ENCODE measurements around the gene WDR7. TPM values are rescaled to one million over a fixed set of nuclear protein-coding genes. Genes with fewer than 3 reads are reported as not detected.

WDR7 gene
- total RNA-seq, 1 donor from 2014 or later: 23.1 TPM

DNA sequence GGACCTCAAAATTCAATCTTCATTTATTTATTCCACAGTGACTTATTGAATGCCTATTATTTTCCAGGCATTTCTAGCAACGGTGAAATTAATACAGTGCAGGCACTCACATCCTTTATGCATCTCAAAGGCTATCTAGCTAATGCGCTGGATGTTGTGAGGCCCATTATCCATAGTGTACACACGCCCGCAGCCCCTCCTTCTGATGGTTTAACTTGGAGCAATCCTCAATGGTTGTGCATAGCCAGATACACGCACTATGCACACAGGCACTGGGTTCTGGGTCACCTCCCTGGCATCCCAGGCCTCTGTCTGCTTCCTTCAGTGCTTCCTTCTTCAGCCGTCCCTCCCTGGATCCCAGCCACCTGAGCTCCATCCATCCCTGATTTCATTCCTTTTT, 387.2 kb downstream of the WDR7 start:
- DNase-seq (no peak), ATAC-seq (ENCODE audit: poor library complexity) (no peak)
- intact Hi-C loops (cut with DNase I): no loop called here

DNA sequence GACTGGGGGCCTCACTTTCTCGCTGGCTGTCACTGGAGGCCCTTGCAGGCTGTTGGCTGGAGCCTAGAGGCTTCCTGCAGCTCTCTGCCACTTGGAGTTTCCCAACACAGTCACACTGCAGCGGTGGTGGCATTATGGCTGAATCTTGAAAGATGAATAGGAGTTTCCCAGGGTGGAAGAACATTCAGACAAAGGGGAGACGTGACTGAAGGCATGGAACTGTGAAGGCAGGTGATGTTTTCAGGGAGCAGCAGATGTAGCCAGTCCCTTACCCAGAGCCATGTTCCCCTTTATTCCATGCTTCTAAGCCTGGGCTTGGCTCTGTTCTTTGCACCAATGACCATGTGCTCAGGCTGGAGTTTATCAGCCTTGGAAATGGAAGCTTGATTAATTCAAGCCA, 389.0 kb downstream of the WDR7 start:
- ATAC-seq (ENCODE audit: poor library complexity): no peak
- intact Hi-C loops (cut with DNase I): no loop called here
- DNase-seq: no peak

DNA sequence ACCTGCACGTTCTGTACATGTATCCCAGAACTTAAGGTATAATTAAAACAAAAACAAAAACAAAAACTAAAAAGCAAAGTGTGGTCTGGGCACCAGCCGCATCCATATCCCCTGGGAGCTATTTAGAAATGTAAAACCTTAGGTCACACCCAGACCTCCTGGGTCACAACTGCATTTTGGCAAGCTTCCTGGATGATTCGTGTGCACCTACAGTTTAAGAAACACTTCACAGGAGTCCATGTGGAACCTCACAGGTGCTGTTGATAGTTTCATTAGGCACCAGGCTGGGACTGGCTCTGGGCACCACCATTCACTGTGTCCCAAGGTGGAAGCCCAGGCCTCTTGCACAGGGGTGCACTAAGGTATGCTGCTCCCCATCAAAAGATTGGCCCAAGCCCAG, 392.1 kb downstream of the WDR7 start:
- no peak for ATAC-seq (ENCODE audit: poor library complexity)
- intact Hi-C loops (cut with DNase I): no loop called here
- no peak for DNase-seq

DNA sequence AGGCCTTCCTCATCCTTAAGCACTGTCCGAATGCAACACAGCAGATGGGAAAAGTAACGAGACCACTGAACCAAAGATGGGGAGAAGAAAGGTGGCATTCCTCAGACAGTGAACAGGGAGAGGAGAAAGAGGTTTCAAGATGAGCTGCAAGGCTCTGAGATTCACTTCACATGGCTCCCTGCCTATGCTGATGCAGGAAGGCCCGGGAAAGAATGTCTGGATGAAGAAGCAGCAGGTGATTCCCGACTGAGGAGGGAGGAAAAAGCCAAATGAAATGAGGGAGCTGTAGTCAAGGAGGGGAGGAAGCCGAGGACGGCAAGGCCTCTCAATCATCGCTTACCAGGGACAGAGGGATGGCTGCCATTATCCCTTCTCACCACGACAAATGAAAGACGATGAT, 397.2 kb downstream of the WDR7 start:
- ATAC-seq (ENCODE audit: poor library complexity): no peak
- intact Hi-C loops (cut with DNase I): no loop called here
- DNase-seq: no peak

DNA sequence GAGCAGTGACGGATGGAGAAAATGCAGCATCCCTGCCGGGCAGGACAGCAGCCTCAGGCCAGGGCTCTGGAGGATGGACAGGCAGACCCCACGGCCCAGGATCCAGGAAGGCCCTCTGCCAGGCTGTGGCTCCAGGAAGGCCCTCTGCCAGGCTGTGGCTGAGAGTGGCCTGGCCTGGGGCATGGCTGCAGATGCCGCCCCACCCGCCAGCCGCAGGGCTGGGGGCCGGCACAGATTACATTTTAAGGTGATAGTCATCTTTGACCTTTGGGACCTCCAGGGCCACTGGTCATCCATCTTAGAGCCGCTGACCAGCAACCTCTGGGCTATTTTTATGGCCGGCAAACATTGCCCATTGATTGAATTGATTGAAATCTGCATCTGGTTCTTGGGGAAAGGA, 397.7 kb downstream of the WDR7 start:
- intact Hi-C loops (cut with DNase I): no loop called here
- no peak for DNase-seq
- ATAC-seq (ENCODE audit: poor library complexity): no peak

DNA sequence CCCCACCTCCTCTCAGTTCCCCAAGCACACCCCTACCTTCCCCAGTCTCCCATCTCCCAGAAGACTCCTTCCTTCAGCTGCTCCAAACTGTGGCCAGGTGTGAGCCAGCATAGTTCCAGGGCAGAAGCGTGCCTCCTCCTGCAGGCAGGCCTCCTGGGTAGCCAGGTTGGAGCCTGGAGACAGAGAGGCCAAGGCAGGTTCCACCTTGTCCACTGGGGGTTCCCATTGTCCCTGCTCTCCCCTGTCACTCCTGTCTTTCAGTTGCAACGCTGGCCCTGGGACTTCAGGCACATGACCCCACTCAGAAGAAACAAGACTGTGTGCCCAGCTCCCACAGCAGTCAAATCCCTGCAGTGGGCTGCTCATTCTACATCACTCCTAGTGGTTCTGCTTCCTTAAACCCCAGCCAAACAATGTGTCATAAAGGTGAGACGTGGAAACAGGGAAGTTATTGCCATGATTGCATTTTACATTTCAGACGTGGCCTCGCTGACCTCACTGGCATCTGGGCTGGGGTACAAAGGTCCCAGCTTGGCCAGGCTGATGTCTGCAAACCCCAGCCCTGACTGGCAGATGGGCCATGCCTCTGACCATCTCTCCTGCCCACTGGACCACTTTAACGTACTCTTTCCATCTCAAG, 399.3 kb downstream of the WDR7 start:
- DNase-seq (no peak), ATAC-seq (ENCODE audit: poor library complexity) (no peak)
- intact Hi-C loops (cut with DNase I): no loop called here

DNA sequence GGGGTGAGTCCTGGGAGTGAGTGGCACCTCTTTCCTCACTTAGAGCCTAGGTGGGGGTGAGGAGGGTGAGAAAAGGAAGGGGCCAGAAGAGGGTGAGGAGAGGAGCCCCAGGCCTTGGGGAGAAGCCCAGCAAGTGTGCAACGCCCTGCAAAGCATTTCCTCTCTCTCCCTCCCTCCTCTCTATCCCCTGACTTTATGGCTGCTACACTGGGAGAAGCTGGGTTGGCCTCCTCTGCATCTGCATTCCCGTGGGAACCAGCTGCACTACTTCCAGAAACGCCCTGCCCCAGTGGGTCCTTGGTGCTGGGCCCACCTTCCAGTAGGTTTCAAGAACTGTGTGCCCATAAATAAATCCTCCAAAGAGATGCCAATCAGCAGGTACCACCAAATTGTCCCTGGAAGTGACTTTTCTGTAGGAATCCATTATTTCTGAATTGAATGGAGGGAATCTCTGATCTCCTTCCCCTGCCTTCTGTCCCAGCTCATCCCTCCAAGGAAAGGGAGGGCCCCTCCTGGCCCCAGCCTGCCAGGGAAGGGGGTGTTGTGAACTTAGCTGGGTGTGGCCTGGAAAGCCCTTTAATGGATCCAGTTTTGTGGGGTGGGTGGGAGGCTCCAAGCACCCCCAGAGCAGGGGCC, 400.0 kb downstream of the WDR7 start:
- intact Hi-C loops (cut with DNase I): no loop called here
- no peak for ATAC-seq (ENCODE audit: poor library complexity)
- DNase-seq: no peak

DNA sequence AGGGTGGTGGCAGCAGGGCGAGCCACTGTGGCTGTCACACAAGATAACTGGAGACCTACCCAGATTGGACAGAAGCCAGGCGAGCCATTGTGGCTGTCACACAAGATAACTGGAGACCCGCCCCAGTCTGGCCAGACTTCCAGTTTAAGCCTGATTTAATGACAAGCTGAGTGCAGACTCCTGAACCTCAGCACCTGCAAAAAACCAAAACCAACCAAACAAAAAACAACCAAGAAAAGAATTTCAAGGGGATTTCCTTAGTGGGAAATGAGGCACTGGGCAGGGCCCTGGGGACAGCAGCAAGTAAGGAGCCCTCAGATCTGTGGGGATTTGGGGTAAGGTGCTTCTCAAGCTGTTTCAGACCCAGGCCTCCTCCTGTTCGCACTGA, 400.5 kb downstream of the WDR7 start:
- DNase-seq (no peak), ATAC-seq (ENCODE audit: poor library complexity) (no peak)
- intact Hi-C loops (cut with DNase I): no loop called here

DNA sequence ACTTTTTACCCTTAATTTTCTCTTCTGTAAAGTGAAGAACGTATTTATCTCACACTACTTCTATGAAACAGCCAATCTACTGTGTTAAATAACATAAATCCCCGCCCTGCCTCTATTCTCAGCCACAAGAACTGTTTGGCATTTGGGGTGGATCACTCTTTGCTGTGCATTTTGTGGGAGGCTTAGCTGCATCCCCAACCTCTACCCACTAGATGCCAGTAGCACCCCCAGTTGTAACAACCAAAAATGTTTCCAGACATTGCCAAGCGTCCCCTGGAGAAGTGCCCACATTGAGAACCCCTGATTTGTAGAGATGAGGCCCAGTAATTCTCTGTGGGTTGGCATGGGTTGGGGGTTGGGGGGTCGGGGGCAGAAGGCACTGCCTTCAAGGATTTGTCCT, 401.0 kb downstream of the WDR7 start:
- ATAC-seq (ENCODE audit: poor library complexity) (no peak), DNase-seq (no peak)
- intact Hi-C loops (cut with DNase I): no loop called here

DNA sequence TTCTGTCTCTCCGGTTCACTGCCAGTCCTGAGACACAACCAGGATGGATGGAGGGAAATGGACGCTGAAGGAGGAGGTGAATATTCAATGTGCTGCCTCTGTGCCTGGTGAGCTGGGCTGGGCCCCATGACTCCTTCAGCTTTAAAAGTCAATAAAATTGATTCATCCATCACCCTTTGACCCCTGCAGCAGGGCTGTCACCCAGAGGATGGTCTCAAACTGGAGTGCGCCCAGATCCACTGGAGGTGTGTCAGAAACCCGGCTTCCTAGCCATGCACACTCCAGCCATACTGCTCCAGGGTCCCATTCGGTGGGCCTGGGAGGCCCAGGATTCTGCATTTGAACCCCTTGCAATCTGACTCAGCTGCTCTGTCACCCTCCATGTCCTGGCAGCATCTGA, 401.6 kb downstream of the WDR7 start:
- no peak for ATAC-seq (ENCODE audit: poor library complexity)
- intact Hi-C loops (cut with DNase I): no loop called here
- DNase-seq: no peak

DNA sequence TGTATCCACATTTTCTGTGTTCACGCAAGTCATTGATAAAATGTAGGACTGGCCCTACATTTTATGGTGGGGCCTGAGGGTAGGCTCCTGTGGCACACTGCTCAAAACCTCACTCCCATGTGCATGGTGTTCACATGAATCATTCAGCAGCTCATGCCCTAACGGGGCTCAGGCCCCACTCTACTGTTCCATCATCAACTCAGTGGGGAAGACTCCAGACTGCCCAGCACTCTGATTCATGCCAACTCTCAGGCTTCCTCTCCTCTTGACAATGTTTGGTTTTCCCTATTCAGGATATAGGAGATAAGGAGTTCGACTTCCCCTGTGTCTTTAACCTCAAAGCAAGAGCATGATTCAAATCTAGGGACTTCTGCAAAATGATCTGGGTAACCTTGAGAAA, 403.7 kb downstream of the WDR7 start:
- no peak for DNase-seq
- intact Hi-C loops (cut with DNase I): no loop called here
- ATAC-seq (ENCODE audit: poor library complexity): no peak

DNA sequence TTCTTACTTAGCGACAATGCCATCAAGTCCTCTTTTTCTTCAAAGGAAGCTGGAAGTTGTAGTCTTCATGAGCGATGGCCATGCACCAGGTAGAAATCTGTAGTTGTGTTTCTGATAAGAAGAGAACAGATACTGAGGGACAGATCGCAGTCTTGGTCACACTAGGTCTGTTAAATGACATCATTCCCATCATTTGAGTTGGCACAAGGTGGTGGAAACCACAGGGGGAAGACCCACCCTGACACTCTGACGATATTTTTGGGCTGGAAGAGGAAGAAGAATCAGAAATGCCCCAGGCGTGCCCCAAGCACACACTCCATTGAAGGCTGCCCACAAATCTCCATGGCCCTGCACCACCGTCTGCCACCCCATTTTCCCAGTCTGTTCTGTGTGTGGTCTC, 406.7 kb downstream of the WDR7 start:
- DNase-seq (no peak), ATAC-seq (ENCODE audit: poor library complexity) (no peak)
- intact Hi-C loops (cut with DNase I): no loop called here

DNA sequence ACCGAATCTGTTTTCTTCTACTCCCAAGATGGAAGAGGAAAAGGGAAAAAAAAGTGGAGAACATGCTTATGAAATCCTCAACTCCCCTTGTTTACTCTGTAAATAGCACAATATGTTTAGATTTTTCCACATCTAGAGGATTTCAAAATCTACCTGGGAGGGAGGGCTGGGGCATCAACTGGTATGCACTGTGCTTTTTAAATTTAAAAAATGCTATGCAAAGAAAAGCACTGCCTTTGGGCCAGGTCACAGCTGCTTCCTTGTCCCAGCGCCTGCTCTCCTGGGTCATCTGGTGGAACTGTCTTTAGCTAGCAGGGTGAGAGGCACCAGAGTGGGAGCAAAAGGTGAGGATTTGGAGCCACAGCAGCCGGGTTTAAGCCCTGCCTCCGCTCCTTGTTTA, 407.6 kb downstream of the WDR7 start:
- no peak for ATAC-seq (ENCODE audit: poor library complexity)
- DNase-seq: no peak
- intact Hi-C loops (cut with DNase I): no loop called here

DNA sequence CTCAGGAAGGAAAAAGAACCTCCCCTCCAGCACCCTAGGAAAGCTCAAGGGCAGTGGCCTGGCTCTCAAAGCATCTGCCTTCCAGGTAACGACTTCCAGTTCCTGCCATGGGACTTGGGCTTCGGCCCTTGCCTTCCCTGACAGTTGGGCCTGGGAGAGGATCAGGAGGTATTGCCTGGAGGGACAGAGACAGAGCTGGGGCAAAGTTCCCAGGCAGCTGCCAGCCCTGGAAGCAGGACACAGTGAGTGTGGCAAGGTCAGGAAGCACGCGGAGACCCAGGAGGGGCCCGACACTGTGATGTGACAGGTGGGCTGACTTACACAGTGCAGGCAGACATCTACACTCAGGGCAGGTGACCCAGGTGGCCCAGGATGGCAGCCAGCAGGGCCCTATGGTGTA, 408.2 kb downstream of the WDR7 start:
- intact Hi-C loops (cut with DNase I): no loop called here
- ATAC-seq (ENCODE audit: poor library complexity) (no peak), DNase-seq (no peak)

DNA sequence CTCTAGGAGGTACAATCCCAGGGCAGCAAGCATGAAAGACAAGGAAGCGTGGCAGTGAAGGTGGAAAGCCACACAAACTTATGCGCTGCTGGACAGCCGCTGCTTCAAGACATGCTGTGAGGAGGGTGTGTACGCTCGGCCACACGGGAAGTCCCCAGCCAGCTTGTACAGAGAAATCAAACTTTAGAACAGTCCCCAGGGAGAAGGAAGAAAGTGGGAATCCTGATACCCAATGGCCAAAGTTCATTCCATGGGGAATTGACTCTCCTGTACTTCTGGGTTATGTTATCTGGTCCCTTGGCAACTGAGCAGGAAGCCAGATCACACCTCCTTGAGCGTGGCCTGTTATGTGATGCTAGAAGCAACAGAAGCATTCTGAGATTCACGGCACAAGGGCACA, 409.7 kb downstream of the WDR7 start:
- DNase-seq (no peak), ATAC-seq (ENCODE audit: poor library complexity) (no peak)
- intact Hi-C loops (cut with DNase I): no loop called here

DNA sequence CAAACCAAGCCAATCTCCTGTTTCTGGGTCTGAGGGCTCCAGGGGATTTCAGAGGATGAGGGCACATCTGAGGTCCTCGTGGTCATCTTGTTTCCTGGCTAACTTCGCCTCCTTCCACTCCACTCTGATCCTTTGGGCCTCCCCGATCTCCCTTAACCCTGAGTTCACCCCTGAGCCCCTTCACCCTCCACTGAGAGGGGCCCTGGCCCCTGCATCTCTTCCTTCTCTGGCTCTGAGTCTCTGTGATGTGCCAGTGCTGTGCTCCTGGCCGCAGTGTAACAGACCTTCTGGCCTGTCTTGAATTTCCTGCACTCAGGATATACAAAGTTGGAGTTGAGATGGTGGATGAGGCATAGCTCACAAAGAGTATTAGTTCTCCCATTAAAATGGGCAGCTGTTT, 411.0 kb downstream of the WDR7 start:
- DNase-seq (no peak), ATAC-seq (ENCODE audit: poor library complexity) (no peak)

DNA sequence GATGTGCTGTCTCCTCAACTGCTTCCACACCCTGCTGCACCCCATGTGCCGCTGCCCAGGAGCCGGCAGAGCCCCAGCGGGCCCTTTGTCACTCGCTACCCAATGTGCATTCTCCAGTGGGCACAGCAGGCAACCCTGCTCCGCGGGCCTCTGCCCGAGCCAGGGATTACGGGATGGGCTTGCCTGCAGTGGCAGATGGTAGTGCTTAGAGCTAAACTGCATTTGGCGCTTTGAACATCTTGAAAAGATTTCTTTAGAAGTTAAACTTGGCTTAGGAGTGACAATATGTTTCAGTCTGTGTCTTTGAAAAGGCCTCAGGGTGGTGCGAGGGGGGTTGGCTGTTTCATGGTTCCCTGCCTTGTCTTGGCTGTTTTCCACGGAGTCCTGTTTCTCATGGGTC, 411.7 kb downstream of the WDR7 start:
- intact Hi-C loops (cut with DNase I): no loop called here
- ATAC-seq (ENCODE audit: poor library complexity) (no peak), DNase-seq (no peak)

More for the DNA sequence above, 411.0 kb downstream of the WDR7 start:
- intact Hi-C loops (cut with DNase I): no loop called here

DNA sequence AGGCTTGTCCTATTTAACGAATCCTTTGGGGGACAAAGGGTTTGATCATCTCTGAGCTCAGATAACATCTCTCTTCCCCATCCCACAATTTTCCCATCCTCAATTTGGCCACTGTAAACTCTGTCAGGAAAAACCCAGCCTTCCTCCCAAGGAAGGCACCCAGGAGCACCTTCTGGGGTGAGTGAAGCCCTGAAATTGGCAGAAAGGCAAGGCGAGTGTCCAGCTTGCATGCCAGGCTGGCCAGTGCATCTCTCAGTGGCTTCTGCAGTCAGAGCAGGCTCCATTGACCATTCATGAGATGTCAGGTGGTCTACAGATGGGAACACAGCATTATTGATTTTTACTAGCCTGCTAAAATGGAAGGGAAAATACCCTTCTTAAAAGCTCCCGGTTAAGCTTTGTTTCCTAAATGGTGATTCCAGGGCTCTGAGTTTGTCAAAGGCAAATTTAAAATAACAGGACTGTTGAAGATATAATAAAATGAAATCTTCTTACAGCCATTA, 412.5 kb downstream of the WDR7 start:
- intact Hi-C loops (cut with DNase I): no loop called here
- DNase-seq (no peak), ATAC-seq (ENCODE audit: poor library complexity) (no peak)

DNA sequence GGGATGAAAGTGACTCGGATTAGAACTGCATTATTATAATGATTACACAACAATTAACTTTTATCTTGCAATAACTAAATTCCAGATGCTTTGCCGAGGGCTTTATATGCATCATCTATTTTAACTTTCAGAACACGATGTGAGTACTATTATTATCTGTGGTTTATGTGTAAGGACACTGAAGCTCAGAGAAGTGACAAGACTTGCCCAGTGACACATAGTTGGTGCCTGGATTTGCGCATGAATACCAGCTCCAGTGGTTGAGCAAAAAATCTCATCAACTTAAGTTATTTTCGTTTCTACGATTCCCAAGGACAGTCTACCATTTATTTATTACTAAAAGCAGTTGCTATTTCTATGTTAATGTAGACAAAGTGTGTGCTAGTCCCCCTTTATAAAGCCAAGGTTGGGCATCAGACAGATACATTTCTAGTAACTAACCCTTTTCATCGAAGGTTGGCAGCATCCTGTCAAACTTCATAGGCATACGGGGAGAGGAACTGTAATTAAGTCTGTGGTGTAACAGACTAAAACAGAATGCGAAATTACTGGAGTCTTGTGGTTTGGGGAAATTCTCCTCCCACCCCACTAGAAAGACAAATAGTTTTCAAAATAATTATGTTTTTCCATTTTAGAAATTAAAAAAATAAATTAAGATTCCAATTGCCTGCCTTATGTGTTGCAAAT, 422.5 kb downstream of the WDR7 start:
- intact Hi-C loops (cut with DNase I): no loop called here
- DNase-seq: no peak
- no peak for ATAC-seq (ENCODE audit: poor library complexity)

DNA sequence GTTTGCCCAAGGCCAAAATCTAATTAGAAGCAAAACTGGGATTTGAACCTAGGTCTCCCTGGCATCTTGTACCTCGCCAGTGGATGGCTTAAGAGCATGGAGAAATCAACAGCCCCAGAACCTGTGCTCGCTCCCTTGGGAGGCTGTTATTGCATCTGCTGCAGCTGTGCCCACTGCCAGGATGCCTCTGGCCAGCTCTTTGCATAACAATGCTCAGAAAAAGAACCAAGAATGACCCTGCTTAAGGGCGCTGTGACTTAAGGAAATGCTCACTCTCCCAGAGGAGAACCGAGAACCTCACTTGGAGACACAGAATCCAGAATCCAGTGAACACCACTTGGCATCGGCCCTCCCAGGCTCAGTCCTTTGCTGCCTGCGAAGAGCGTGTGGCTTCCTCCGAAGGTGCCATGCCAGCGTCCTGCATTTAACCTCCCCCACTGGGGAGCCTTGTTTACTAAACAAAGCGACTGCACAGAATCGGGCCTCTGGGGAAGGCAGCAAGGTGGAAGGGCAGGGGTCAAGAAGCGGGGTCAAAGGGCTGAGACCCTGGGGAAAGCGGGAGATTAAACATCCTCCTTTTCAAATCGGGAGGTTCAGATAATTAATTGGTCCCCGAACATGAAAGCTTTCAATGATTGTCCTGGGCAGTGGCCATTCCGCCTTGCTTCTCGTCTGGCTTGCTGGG, 424.7 kb downstream of the WDR7 start:
- intact Hi-C loops (cut with DNase I): no loop called here
- ATAC-seq (ENCODE audit: poor library complexity) (no peak), DNase-seq (no peak)

All from Right ventricle myocardium superior (tissue), 1 donor.